ENCODE results near the gene RELN.

Gene RELN

DNA sequence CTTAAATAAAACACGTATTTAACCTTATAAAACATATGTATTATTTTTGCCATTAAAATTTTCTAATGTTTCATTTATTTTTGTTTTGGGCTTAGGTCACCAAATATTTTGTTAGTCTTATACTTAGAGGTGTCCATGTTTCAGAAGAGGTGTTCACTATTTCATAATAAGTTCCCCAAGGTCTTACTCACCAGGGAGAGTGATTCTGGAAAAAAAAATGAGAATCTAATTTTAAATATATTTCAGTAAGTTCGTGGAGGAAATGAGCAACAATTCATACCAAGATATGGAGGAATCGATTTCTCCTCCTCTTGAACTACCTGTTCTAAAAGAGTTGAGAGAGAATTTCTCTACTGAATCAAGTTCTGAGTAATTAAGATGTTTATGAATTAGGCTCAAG is 271.9 kb downstream of the RELN start:
- no peak overlapping the region for H3K4me3 ChIP-seq (ENCODE audit: low read depth, low read length)
- DNase-seq (ENCODE audit: low read depth) = no peak
- TF ChIP-seq, protein P1, sequence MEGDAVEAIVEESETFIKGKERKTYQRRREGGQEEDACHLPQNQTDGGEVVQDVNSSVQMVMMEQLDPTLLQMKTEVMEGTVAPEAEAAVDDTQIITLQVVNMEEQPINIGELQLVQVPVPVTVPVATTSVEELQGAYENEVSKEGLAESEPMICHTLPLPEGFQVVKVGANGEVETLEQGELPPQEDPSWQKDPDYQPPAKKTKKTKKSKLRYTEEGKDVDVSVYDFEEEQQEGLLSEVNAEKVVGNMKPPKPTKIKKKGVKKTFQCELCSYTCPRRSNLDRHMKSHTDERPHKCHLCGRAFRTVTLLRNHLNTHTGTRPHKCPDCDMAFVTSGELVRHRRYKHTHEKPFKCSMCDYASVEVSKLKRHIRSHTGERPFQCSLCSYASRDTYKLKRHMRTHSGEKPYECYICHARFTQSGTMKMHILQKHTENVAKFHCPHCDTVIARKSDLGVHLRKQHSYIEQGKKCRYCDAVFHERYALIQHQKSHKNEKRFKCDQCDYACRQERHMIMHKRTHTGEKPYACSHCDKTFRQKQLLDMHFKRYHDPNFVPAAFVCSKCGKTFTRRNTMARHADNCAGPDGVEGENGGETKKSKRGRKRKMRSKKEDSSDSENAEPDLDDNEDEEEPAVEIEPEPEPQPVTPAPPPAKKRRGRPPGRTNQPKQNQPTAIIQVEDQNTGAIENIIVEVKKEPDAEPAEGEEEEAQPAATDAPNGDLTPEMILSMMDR (IDR thresholded peaks at IDR 0.05; ENCODE audit: low read depth, low read length) = no peak
- TF ChIP-seq MYC (IDR thresholded peaks at IDR 0.05; ENCODE audit: low read depth, low read length) = no peak
- TF ChIP-seq POLR2A (IDR thresholded peaks at IDR 0.05; ENCODE audit: extremely low read depth, insufficient read length) = no peak
- TF ChIP-seq, protein P2, sequence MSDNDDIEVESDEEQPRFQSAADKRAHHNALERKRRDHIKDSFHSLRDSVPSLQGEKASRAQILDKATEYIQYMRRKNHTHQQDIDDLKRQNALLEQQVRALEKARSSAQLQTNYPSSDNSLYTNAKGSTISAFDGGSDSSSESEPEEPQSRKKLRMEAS (IDR thresholded peaks at IDR 0.05; ENCODE audit: low read depth, low read length) = no peak

DNA sequence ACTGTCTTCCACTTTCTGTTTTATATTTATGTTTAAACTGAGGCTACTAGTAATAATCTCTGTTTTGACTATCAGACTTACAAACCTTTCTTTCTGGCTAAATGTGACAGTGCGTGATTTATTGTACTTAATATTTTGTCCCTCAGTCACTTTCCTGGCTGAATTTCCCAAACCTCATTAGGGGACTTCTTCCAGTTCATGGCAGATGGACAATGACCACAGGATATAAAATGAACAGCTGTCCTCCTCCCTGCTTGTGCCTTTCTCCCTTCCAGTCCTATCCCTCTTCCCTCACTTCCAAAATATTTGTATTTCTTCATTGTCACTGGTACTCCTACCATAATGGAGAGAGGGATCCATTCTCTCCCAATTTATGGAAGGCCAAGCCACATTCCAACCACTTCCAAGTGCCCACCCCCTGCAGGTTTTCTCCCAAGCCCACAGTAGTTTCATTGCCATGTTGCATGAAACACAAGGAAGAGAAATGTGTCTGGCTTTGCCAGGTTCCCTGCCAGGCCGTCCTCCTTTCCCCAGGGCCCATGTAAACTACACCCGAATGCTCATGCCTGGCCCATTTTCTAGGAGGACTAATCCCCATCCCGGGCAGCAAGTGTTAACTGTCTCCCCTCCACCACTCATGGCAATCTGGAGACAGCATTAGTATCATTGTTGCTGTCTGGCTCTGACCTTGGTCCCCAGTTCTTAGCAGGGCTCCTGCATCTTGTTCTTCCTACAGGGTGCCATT is 273.9 kb downstream of the RELN start:
- TF ChIP-seq, protein P2 (IDR thresholded peaks at IDR 0.05; ENCODE audit: low read depth, low read length) = no peak
- TF ChIP-seq MYC (IDR thresholded peaks at IDR 0.05; ENCODE audit: low read depth, low read length) (no peak), POLR2A (IDR thresholded peaks at IDR 0.05; ENCODE audit: extremely low read depth, insufficient read length) (no peak)
- TF ChIP-seq, protein P1 (IDR thresholded peaks at IDR 0.05; ENCODE audit: low read depth, low read length) = no peak
- no peak overlapping the region for H3K4me3 ChIP-seq (ENCODE audit: low read depth, low read length)
- no peak for DNase-seq (ENCODE audit: low read depth)

DNA sequence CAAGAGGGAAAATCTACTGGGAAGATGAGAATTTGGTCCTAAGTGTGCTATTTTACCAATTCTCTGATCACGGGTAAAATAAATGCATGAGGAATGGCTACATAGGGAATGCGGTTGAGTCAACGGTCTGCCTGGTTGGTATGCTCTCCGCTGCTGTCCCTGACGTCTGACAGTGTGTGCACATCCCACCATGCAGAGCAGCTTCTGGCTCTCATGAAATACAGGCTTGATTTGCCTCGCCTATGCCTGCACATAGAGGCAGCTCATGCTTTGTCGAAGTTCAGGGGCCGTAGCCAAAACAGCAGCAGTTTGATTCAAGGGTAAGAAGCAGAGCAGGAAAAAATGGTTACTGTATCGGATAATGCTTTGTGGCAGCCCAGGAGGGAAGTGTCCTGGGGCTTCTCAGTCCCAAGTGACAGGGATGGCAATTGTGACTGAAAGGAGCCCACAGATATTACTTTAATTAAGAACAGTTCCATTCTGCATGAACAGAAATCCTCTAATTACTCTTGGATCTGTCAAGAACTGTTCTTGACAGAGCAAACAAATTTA is 275.0 kb downstream of the RELN start:
- TF ChIP-seq MYC (IDR thresholded peaks at IDR 0.05; ENCODE audit: low read depth, low read length) = no peak
- TF ChIP-seq, protein P2 (IDR thresholded peaks at IDR 0.05; ENCODE audit: low read depth, low read length) = no peak
- TF ChIP-seq, protein P1 (IDR thresholded peaks at IDR 0.05; ENCODE audit: low read depth, low read length) = no peak
- TF ChIP-seq POLR2A (IDR thresholded peaks at IDR 0.05; ENCODE audit: extremely low read depth, insufficient read length) = no peak
- no peak for DNase-seq (ENCODE audit: low read depth)
- H3K4me3 ChIP-seq (ENCODE audit: low read depth, low read length) = no peak overlapping the region

DNA sequence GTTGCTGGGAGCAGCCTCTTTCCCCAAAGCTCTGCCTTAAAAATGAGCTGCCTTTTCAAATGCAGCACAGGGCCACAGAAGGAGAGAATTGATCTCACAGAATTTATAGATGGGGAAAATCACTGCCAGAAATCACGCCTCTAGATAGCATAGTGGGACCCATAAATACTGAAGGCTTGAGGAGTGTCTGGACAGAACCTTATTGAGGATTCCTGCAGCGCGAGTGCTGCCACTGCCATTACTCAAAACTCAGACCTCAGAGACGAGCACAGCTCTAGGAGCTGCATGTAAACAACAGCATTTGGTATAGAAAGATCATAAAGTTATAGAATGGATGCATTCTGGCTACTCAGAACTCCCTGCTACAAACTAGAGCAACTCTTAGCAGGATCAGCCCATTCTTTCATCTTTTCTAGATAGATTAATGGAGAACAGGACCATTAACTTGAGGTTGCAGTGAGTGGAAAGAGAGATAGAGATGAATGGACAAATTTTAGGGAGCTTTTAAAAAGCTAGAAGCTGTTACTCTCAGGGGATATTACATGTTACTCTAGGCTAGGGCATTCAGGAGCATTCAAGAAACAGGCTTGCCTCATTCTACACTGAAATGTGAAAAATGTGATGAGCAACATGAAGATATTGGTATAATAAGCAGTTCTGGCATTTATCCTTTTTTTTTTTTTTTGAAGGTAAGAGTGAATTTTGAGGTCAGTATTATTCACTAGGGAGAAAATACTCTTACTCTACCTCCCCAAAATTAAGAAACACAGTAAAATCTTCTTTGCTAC is 276.3 kb downstream of the RELN start:
- no peak for DNase-seq (ENCODE audit: low read depth)
- TF ChIP-seq, protein P1 (IDR thresholded peaks at IDR 0.05; ENCODE audit: low read depth, low read length) = no peak
- TF ChIP-seq MYC (IDR thresholded peaks at IDR 0.05; ENCODE audit: low read depth, low read length) = no peak
- TF ChIP-seq, protein P2 (IDR thresholded peaks at IDR 0.05; ENCODE audit: low read depth, low read length) = no peak
- no peak for TF ChIP-seq POLR2A (IDR thresholded peaks at IDR 0.05; ENCODE audit: extremely low read depth, insufficient read length)
- no peak overlapping the region for H3K4me3 ChIP-seq (ENCODE audit: low read depth, low read length)

DNA sequence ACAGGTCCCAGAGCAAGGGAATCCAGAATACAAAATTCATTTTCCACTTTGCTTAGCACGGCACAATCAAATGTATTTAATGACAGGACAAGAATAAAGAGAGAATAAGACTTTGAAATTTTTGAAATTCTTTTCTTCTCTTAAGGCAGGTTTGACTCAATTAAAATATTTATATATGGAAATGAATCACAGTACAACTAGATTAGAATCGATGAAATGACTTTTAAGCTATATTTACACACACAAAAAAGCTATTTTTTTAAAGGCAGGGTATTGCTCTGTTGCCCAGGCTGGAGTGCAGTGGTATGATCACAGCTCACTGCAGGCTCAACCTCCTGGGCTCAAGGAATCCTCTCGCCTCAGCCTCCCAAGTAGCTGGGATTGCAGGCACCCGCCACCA is 278.0 kb downstream of the RELN start:
- H3K4me3 ChIP-seq (ENCODE audit: low read depth, low read length) = no peak overlapping the region
- TF ChIP-seq POLR2A (IDR thresholded peaks at IDR 0.05; ENCODE audit: extremely low read depth, insufficient read length) = no peak
- TF ChIP-seq, protein P1 (IDR thresholded peaks at IDR 0.05; ENCODE audit: low read depth, low read length) = no peak
- DNase-seq (ENCODE audit: low read depth) = no peak
